ENCODE measurements around the gene RAP2A.

- TF ChIP-seq CTCF (IDR thresholded peaks at IDR 0.05; ENCODE audit: insufficient read depth, low read length) (no peak), POLR2AphosphoS5 (IDR thresholded peaks at IDR 0.05; ENCODE audit: low read depth) (no peak)
Measured at GRCh38 chr13:97441368-97441767, 7.4 kb downstream of the RAP2A start.
